T1000 (cell line): ENCODE data around the gene GTF3A.
"Not testable (repeated sequence)": the region's sequence is repeated elsewhere in the genome, so short reads cannot be mapped to it uniquely, and the experiment has no call there.

Experiments
- DNase-seq: peaks from one replicate; lab custom pipeline; 2025; ENCODE audit warnings: mixed read lengths; lab: John Stamatoyannopoulos, UW

The GTF3A gene

GRCh38 chr13:27424246-27425157, at the start of gene GTF3A:
GTF3A (plus strand) TSS chr13:27424619.
- DNase-seq = peak; percentile 72

- peak; percentile 41 for DNase-seq
Measured at GRCh38 chr13:27374650-27375049, 49.8 kb upstream of the GTF3A start.

GRCh38 chr13:27375686-27376326, 48.6 kb upstream of the GTF3A start:
- no peak for DNase-seq

DNA sequence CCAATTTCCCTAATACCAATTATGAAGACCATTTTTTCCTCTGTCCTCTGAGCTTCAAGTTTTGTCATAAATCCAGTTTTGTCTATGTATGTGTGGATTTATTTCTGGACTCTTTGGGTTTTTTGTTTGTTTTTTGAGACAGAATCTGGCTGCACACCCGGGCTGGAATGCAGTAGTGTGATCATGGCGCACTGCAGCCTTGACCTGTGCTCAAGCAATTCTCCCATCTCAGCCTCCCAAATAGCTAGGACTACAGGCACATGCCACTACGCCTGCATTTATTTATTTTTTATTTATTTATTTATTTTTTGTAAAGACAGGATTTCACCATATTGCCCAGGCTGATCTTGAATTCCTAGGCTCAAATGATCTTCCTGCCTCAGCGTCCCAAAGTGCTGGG, 45.3 kb upstream of the GTF3A start:
- no peak for DNase-seq

DNA sequence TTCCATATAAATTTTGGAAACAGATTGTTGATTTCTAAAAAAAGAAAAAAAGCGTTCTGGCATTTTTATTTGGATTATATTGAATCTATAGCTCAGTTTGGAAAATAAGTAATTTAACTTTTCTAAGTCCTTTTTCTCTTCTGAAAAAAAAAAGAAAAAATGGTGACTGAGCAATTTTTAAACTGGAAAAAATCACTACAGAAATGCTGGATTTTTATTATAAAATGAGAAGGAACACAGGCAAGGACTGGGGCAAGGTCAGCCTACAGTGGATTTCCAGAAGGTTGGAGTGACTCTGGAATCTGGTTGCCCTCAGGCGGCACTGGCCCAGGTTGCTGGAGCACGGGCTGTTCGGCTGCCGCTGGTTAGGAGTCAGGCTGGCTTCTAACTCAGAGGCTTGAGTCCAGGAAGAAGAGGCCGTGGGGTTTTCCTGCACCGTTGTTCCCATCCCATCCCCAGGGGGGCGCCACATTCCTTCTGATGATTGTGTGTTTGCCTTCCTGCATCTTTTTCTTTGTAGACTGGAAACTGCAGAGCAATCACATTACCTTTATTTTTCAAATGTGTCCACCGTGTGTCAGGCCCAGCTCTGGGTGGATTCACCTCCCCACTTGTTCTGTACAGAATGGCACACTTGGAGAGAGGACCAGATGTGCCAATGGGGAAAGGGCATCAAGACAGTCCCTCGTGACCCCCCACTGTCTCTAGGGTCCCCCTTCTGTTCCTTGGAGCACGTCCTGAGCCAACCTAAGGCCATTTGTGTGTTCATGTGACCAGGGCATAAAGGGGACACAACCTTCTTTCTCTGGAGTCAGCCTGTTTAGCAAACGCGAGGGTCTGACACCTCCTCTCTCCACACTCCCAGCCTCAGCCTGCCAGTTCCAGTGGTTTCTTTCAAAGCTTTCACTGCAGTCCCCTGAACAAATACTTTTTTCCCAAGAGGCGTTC, 44.5 kb upstream of the GTF3A start:
- DNase-seq = no peak

DNA sequence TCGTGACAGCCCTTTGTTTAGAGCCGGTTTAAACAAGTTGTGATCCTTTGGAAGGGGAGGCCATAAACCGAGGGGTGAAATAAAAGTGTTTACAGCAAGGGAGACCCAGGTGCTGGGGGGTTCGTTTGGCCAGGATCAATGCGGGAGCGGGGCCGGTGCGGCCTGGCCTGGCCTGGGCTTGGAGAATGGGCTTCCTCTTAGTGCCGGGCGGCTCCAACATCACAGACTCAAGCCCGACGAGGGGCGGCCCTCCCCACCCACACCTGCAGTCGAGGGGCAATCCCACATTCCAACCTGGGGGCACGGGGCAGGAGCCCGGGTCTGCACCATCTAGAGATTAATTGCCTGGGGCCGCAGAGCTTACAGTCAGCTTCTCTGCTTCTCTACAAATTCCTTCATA, 42.8 kb upstream of the GTF3A start:
- no peak for DNase-seq

DNA sequence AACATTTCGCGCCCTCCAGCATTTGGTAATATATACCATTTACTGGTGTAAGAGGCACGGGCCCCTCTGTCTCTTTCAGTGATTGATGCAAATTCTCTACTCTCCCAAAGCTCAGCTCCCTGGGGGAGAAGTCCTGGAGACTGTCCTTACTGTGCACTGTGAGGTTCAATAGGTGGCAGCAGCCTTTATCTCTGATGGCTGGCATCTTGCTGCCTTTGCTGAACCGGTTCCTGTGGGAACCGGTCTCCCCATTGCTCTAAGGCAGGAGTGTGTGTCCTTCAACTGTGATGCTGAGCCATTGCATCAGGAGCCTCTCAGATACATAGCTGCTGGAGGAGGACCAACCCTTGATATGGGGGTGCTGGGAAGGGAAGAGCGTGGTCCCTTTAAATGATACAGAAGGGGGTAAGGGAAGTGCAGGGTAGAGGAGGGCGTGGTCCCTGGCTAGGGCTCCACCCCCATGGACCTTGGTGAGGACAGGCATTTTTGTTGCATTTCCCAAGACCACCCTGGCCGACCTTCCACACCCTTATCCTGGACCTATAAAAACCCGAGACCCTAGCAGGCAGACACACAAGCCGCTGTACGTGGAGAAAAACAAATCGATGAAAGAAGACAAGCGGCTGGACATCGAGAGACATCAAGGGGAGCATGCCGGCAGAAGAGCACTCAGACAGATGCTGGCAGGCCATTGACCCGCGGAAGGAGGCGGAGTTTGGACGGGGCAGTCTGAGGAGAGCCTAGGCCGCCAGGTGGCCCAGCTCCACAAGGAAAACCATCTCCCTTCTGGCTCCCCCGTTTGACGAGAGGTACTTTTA, 41.1 kb upstream of the GTF3A start:
- DNase-seq = no peak

DNA sequence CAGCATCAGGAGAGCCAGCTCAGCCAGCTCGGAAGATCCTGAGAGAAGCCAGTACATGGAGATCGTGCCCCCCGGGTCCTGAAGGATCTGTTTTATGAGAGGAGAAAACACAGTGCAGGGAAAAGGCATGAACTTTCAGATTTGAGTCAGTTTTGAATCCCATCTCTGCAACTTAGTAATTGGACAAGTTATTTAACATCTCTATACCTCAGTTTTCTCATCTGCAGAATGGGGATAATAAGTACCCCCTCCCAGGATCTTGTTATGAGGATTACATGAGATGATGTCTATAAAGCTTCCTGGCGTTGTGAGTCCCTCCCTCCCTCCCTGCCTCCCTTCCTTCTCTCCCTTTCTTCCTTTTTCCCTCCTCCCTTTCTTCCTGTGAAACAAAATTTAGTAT, 40.1 kb upstream of the GTF3A start:
- no peak for DNase-seq

DNA sequence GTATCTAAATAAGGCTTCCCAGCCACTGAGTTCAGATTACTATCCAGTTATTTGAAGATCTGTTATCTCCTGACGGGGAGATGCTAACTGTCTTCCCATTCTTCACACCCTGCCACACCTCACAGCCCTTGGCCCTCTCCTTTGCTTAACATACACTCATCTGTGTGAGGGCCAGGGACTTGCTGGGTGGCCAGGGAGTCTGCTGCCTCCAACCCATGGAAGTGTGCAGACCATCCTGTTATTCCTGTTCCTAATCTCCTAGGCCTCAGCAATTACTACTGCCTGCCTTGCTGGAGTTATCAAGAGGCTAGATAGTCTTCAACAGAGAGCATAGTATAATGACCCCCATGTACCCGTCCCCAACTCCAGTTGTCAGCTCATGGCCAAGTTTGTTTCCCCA, 36.2 kb upstream of the GTF3A start:
- DNase-seq = no peak

- DNase-seq = no peak
Measured at GRCh38 chr13:27389891-27390290, 34.5 kb upstream of the GTF3A start.

DNA sequence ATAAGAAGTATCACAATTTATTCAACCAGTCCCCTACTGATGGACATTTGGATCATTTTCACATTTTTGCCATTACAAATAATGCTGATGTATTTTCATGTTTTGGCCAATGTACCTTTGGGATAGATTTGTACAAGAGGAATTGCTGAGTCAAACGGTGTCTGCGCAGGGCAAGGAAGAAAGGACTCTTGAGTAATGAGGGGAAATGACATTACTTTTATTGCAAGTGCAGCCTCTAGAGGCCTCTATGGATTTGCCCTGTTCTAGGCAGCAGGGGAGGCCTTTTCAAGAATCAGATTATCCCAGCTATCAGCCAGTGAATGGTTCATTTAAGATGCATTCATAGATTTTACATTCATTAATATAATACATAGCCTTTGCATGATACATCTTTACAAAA, 32.9 kb upstream of the GTF3A start:
- no peak for DNase-seq

- no peak for DNase-seq
Measured at GRCh38 chr13:27393101-27393500, 31.3 kb upstream of the GTF3A start.

GRCh38 chr13:27395007-27395510, 29.4 kb upstream of the GTF3A start:
- no peak for DNase-seq

DNA sequence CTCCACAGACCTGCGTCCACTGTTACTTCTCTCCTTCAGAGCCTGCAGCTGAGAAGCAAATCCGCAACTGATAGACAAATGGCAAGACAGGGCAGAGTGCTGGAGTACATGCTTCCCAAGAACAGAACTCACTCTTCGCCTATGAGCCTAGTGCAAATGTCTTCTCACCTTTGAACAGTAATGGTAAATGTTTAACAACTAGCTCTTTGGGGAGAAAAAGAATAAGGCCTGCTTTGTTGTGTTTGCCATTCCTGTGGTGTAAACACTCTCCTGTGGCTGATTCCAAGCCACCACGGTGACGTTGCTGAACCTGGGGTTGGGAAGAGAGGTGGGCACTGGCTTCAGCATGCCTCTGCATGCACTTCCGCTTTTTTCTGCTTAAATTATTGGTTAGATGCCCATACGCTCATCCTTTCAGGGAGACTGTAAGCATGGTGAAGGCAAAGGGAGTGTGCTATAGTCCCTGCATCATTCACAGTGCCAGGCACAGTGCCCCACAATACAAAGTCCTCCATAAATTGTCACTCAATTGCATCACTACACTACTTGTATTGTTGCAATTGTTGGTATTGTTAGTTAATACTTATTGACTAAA, 28.1 kb upstream of the GTF3A start:
- DNase-seq = no peak

DNA sequence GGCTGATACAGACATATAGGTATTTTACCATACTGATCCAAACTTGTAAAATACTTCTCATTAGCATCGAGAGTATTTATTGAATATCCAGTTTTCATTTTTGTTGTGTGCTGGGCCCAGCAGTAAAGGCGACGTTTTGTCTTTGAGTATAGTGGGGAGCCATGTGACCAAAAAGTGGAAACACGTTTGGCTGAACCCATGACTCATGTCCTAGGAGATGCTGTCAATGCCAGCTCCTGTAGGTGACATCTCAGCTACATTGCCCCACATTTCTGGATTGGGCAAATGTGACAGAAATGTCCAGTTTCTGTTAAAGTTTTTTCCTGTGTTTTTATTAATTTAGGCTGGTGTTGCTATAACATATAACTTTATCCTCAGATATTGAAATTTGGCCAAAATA, 26.1 kb upstream of the GTF3A start:
- DNase-seq = no peak

GRCh38 chr13:27400405-27400804, 24.0 kb upstream of the GTF3A start:
- not testable (repeated sequence) for DNase-seq

DNA sequence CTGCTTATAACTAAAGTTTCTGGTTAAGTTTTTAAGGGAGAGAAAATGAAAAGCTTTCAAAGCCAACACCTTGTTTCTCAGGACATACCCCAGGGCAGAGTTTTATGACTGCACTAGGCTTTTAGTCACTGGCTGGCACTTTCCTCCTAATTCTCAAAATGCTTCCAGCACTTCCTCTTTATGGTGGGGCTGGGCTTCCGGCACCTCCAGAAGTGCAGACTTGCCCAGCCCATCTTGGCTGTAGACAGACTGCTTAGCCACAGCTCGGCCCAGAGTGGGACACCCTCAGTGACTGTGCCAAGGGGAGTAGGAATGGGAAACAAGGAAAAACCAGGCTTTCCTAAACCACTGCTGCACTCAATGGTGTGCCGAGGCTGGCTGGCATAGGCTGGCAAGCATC, 23.2 kb upstream of the GTF3A start:
- DNase-seq = no peak

DNA sequence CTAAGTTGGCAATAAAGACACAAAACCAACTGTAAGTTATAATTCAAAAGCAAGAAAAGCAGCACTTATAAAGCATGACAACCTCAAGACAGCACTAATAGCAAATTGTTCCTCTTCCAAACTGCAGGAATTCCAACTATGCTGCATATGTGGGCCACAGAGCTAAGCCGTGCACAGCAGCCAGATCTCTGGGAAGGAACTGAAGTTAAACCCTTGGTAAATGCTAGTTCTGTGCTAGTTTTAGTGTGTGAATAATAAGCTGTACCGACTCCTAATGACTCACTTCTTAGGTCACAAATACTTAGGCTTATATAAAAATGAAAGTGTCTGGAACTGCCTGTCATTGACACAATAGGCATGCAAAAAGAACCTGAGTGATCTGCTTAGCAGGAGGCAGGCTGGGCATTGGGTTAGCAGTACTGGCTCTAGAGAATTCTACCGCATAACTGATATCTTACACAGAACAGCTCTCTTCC, 21.2 kb upstream of the GTF3A start:
- DNase-seq = no peak

DNA sequence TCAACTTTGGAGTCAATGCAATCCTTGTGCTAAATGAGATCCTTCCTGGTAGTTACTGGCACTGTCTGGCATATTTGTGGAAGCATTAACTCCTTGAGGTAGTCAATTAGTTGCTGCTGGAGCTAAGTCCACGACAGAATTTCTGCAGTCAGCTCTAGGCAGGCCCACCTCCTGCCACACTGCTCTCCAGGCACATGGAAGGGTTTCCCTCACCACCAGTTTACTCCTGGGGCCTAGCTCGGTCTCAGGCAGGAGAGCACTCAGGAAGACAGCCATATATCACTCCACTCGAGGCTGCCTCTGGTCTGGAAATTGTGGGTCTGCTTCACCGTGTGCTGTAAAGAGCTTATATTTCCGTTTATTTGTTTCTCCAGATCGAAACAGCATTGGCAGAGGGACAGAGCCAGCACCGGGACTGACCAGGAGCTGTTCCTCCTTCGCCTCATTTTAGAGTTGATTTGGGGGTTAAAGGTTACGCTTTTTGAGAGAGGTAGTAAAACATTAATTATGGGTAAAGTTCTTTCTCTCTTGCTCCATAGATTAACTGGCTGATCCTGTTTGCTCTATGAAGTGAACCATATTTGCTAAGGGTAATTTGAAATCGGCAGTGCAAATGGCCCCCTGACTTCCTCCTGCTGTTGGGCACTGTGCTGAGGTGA, 20.6 kb upstream of the GTF3A start:
- no peak for DNase-seq

DNA sequence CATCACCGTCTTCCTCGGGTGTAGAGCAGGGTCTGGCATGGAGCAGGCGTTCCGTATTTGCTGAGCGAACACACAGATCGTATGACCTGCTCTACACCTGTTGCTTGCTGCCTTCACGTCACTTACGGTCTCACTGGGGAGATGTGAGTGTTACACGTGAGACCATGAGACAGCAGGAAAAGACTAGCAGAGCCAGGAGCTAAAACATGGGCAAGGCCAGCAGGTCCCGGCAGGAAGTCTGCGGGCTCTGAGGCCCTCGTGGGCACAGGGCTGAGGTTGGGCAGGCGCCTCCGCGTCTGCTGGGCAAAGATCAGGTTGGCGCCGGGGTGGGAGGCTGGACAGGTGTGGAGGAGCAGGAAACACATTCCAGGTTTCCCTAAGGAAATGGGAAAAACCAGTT, 19.7 kb upstream of the GTF3A start:
- no peak for DNase-seq
